NB4 (cell line): ENCODE measurements around the gene PTPRD.

Experiments used
- DNase-seq: peaks from one replicate; pipeline ENCODE4 v3.0.0; 2010; ENCODE audit warnings: low read depth
- H3K4me3 ChIP-seq: one replicate; pipeline ENCODE4 v1.5.1; 2011; ENCODE audit warnings: mild to moderate bottlenecking, low read depth, low read length, moderate library complexity
- MYC ChIP-seq: IDR thresholded peaks from 2 replicates; pipeline ENCODE4 v1.6.1; 2011; ENCODE audit warnings: low read depth, low read length
- POLR2A ChIP-seq: IDR thresholded peaks from 2 replicates; pipeline ENCODE4 v1.6.1; 2011; ENCODE audit warnings: mild to moderate bottlenecking; ENCODE audit not compliant: insufficient read length; ENCODE audit errors: extremely low read depth
- TF ChIP-seq, protein P1 (sequence below): IDR thresholded peaks from 2 replicates; pipeline ENCODE4 v1.6.1; 2011; ENCODE audit warnings: low read depth, low read length
- TF ChIP-seq, protein P2 (sequence below): IDR thresholded peaks from one replicate; pipeline ENCODE4 v1.5.1; 2012; ENCODE audit warnings: low read depth, low read length

The PTPRD gene

DNA sequence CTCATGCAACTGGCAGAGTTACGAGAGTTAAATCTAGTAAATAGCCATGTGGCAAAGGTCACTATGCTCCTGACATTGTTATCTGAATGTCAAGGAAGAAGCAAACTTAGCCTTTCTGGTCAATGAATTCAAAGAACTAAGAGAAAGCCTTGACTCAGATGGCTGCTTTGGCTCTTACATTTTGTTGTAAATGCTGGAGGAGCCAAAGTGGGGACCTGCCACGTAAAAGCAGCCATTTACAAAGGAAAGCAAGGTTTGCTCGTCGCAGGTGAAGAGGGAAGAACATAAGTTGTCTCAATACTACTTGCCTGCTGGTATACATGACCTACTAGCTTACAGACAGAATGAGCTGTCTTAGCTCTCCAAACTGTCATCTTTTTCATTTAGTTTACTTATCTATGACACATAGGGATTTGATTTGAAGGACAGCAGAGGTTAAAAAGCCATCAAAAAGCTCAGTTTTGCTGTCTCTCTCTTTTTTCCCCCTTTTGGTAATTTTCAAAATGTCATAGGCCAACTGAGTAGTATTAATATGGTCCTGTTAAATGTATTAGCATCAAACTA is 1760.4 kb downstream of the PTPRD start:
- DNase-seq: no peak
- TF ChIP-seq, protein P1, sequence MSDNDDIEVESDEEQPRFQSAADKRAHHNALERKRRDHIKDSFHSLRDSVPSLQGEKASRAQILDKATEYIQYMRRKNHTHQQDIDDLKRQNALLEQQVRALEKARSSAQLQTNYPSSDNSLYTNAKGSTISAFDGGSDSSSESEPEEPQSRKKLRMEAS: no peak
- TF ChIP-seq MYC (no peak), POLR2A (no peak)
- TF ChIP-seq, protein P2, sequence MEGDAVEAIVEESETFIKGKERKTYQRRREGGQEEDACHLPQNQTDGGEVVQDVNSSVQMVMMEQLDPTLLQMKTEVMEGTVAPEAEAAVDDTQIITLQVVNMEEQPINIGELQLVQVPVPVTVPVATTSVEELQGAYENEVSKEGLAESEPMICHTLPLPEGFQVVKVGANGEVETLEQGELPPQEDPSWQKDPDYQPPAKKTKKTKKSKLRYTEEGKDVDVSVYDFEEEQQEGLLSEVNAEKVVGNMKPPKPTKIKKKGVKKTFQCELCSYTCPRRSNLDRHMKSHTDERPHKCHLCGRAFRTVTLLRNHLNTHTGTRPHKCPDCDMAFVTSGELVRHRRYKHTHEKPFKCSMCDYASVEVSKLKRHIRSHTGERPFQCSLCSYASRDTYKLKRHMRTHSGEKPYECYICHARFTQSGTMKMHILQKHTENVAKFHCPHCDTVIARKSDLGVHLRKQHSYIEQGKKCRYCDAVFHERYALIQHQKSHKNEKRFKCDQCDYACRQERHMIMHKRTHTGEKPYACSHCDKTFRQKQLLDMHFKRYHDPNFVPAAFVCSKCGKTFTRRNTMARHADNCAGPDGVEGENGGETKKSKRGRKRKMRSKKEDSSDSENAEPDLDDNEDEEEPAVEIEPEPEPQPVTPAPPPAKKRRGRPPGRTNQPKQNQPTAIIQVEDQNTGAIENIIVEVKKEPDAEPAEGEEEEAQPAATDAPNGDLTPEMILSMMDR: no peak
- no peak overlapping the region for H3K4me3 ChIP-seq

DNA sequence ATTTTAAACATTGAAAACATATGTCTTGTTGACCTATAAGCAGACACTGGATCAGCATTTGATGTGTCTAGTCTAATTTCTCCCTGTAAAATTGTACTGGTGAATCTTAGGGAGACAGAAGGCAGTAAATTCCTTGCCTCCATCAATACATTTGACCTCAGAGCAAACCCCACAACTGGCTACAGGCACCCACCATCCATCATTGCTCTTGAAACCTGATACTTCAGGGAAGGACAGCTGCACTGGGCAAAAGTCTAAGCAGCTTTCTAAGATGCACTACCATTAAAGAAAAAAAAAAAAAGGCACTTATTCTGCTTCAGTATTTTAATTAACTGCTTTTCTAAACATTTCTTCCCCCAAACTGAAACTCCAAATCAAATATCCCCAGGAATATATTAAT is 1761.9 kb downstream of the PTPRD start:
- H3K4me3 ChIP-seq: no peak overlapping the region
- TF ChIP-seq MYC: no peak
- no peak for TF ChIP-seq POLR2A
- TF ChIP-seq, protein P1: no peak
- TF ChIP-seq, protein P2: no peak
- DNase-seq: no peak

DNA sequence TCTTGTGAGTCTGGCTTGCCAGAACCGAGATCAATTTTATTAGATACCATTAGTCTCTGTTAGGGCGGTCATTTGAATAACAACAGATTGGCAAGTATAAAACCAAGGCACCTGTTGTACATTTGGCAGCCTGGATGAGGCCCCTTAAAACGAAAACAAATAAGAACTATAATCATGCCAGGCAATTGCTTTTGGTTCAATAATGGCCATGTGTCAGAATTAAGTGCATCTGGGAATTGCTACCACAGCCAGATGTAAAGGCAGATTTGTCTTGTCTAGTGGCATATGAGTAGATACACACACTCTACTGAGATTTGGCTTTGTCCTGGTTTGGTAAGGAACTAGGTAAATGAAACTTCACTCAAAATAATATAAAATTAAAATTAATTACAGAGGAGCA is 1767.0 kb downstream of the PTPRD start:
- DNase-seq: no peak
- no peak overlapping the region for H3K4me3 ChIP-seq
- no peak for TF ChIP-seq MYC
- TF ChIP-seq, protein P1: no peak
- no peak for TF ChIP-seq POLR2A
- TF ChIP-seq, protein P2: no peak

DNA sequence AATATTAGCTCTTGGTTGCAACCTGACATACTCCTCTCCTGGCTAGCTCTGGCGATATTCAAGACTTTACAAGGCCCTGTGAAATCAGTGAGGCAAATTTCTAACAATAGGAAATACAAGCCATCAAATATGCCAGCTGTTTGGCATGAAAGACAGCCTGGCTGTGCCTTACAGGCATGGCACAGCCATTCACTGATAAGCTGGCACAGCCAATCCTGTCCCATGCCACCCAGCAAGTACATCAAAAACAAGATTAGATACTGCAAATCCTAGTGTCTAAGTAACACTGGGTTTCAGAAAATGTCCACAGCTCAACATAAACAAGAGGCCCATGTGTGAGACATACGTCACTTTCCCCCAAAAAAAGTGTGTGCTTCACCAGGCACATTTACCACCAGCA is 1767.4 kb downstream of the PTPRD start:
- no peak for DNase-seq
- H3K4me3 ChIP-seq: no peak overlapping the region
- TF ChIP-seq POLR2A: no peak
- no peak for TF ChIP-seq MYC
- TF ChIP-seq, protein P2: no peak
- TF ChIP-seq, protein P1: no peak

DNA sequence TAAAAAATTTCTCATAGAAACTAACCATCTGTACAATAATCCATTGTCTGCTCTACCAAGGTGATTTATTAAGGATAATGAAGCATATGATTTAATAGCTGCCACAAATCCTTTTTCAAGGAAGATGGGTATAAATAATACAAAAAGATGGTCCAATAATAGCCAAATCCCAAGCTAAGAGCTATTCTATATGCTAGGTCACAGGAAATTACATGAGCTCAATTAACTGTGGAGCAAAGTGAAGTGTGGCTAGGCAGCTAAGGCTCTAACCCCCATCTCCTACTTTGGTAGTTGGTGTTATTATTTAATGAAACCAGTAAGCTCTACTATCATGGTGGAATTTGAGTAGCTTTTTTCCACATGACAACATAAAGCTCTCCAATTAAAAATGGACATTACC is 1768.3 kb downstream of the PTPRD start:
- H3K4me3 ChIP-seq: no peak overlapping the region
- TF ChIP-seq, protein P1: no peak
- no peak for TF ChIP-seq POLR2A
- TF ChIP-seq, protein P2: no peak
- DNase-seq: no peak
